ACC112 (cell line): ENCODE data around the gene LY86.
"Not testable (repeated sequence)": the region's sequence is repeated elsewhere in the genome, so short reads cannot be mapped to it uniquely, and the experiment has no call there.

Experiments
- H2AFZ ChIP-seq: fragments of 200-600 bp; sonication (generic); one replicate; pipeline ENCODE4 v1.6.0; 2017; ENCODE audit warnings: antibody characterized with exemption, low read length; ENCODE audit not compliant: unreplicated experiment
- H3K27ac ChIP-seq: fragments of 200-600 bp; sonication (generic); 2 replicates; pipeline ENCODE4 v1.5.1; 2014; ENCODE audit warnings: low read depth, mild to moderate bottlenecking, antibody characterized with exemption, low read length, moderate library complexity
- H3K27me3 ChIP-seq: fragments of 200-600 bp; sonication (generic); 2 replicates; pipeline ENCODE4 v1.6.1; 2014; ENCODE audit warnings: mild to moderate bottlenecking, antibody characterized with exemption, low read length, moderate library complexity, mixed read lengths; ENCODE audit not compliant: insufficient read depth
- H3K36me3 ChIP-seq: fragments of 200-600 bp; sonication (generic); 2 replicates; pipeline ENCODE4 v1.6.1; 2016; ENCODE audit warnings: mild to moderate bottlenecking, antibody characterized with exemption, low read length, moderate library complexity, mixed read lengths; ENCODE audit not compliant: insufficient read depth
- H3K4me1 ChIP-seq: fragments of 200-600 bp; sonication (generic); one replicate; pipeline ENCODE4 v1.6.1; 2016; ENCODE audit warnings: low read length, mixed read lengths; ENCODE audit not compliant: insufficient read depth, unreplicated experiment, control insufficient read depth
- H3K4me3 ChIP-seq: fragments of 200-600 bp; sonication (generic); 2 replicates; pipeline ENCODE4 v1.5.1; 2014; ENCODE audit warnings: mild to moderate bottlenecking, low read depth, low read length
- H3K79me2 ChIP-seq: fragments of 200-600 bp; sonication (generic); one replicate; pipeline ENCODE4 v1.6.0; 2016; ENCODE audit warnings: low read length; ENCODE audit not compliant: control insufficient read depth, unreplicated experiment, insufficient read depth

Gene LY86

GRCh38 chr6:6599468-6599873, 11.0 kb downstream of the LY86 start:
- Histone ChIP-seq H2AFZ (no peak overlapping the region), H3K36me3 (no peaks in the 10 kb centered on the region), H3K79me2 (no peaks in the 10 kb centered on the region), H3K27ac (no peak overlapping the region), H3K27me3 (no peaks in the 10 kb centered on the region), H3K4me1 (no peaks in the 10 kb centered on the region), H3K4me3 (no peak overlapping the region)

GRCh38 chr6:6600875-6601274, 12.4 kb downstream of the LY86 start:
- H3K4me1 ChIP-seq: no peaks in the 10 kb centered on the region
- H3K27ac ChIP-seq: no peak overlapping the region
- H3K36me3 ChIP-seq: no peaks in the 10 kb centered on the region
- no peaks in the 10 kb centered on the region for H3K79me2 ChIP-seq
- no peak overlapping the region for H3K4me3 ChIP-seq
- H2AFZ ChIP-seq: no peak overlapping the region
- H3K27me3 ChIP-seq: no peaks in the 10 kb centered on the region

- Histone ChIP-seq H3K27ac (no peak overlapping the region), H3K4me3 (no peak overlapping the region), H2AFZ (no peak overlapping the region), H3K4me1 (no peaks in the 10 kb centered on the region), H3K79me2 (no peaks in the 10 kb centered on the region), H3K36me3 (no peaks in the 10 kb centered on the region), H3K27me3 (no peaks in the 10 kb centered on the region)
Measured at GRCh38 chr6:6602262-6602661, 13.7 kb downstream of the LY86 start.

- no peaks in the 10 kb centered on the region for H3K36me3 ChIP-seq
- H3K4me3 ChIP-seq: no peak overlapping the region
- H3K79me2 ChIP-seq: no peaks in the 10 kb centered on the region
- H3K4me1 ChIP-seq: no peaks in the 10 kb centered on the region
- H2AFZ ChIP-seq: no peak overlapping the region
- H3K27me3 ChIP-seq: no peaks in the 10 kb centered on the region
- no peak overlapping the region for H3K27ac ChIP-seq
Measured at GRCh38 chr6:6603317-6603716, 14.8 kb downstream of the LY86 start.

- Histone ChIP-seq H3K27ac (no peak overlapping the region), H3K36me3 (no peaks in the 10 kb centered on the region), H3K4me1 (no peaks in the 10 kb centered on the region), H3K79me2 (no peaks in the 10 kb centered on the region), H3K4me3 (no peak overlapping the region), H3K27me3 (no peaks in the 10 kb centered on the region), H2AFZ (no peak overlapping the region)
Measured at GRCh38 chr6:6604015-6604414, 15.5 kb downstream of the LY86 start.

- Histone ChIP-seq H3K27ac (no peak overlapping the region), H3K36me3 (no peaks in the 10 kb centered on the region), H3K4me1 (no peaks in the 10 kb centered on the region), H3K27me3 (no peaks in the 10 kb centered on the region), H2AFZ (no peak overlapping the region), H3K79me2 (no peaks in the 10 kb centered on the region), H3K4me3 (no peak overlapping the region)
Measured at GRCh38 chr6:6604566-6604965, 16.0 kb downstream of the LY86 start.

- Histone ChIP-seq H3K79me2 (no peaks in the 10 kb centered on the region), H3K27ac (no peak overlapping the region), H3K27me3 (no peaks in the 10 kb centered on the region), H3K4me3 (no peak overlapping the region), H3K36me3 (no peaks in the 10 kb centered on the region), H3K4me1 (no peaks in the 10 kb centered on the region), H2AFZ (no peak overlapping the region)
Measured at GRCh38 chr6:6605873-6606272, 17.4 kb downstream of the LY86 start.

GRCh38 chr6:6606391-6607030, 18.0 kb downstream of the LY86 start:
- not testable (repeated sequence) for H3K79me2 ChIP-seq, H3K4me3 ChIP-seq, H3K4me1 ChIP-seq, H3K36me3 ChIP-seq, H3K27me3 ChIP-seq, H2AFZ ChIP-seq, H3K27ac ChIP-seq

- no peaks in the 10 kb centered on the region for H3K79me2 ChIP-seq
- no peak overlapping the region for H2AFZ ChIP-seq
- H3K36me3 ChIP-seq: no peaks in the 10 kb centered on the region
- no peaks in the 10 kb centered on the region for H3K27me3 ChIP-seq
- H3K4me3 ChIP-seq: no peak overlapping the region
- H3K27ac ChIP-seq: no peak overlapping the region
- no peaks in the 10 kb centered on the region for H3K4me1 ChIP-seq
Measured at GRCh38 chr6:6609450-6609849, 20.9 kb downstream of the LY86 start.

GRCh38 chr6:6610031-6610591, 21.6 kb downstream of the LY86 start:
- H3K36me3 ChIP-seq: no peaks in the 10 kb centered on the region
- H3K27ac ChIP-seq: no peak overlapping the region
- H3K4me3 ChIP-seq: no peak overlapping the region
- no peak overlapping the region for H2AFZ ChIP-seq
- no peaks in the 10 kb centered on the region for H3K4me1 ChIP-seq
- no peaks in the 10 kb centered on the region for H3K79me2 ChIP-seq
- no peaks in the 10 kb centered on the region for H3K27me3 ChIP-seq

GRCh38 chr6:6611486-6611885, 23.0 kb downstream of the LY86 start:
- no peaks in the 10 kb centered on the region for H3K36me3 ChIP-seq
- no peaks in the 10 kb centered on the region for H3K79me2 ChIP-seq
- H3K4me1 ChIP-seq: no peaks in the 10 kb centered on the region
- no peak overlapping the region for H3K27ac ChIP-seq
- H2AFZ ChIP-seq: no peak overlapping the region
- 0 out of 2 replicates have a peak, but pooled peaks cover 1% of the 10 kb centered on the region for H3K27me3 ChIP-seq
- H3K4me3 ChIP-seq: no peak overlapping the region
